OCI-M1 (cell line): ENCODE data around the gene CNGB1.
"Not testable (repeated sequence)": the region's sequence is repeated elsewhere in the genome, so short reads cannot be mapped to it uniquely, and the experiment has no call there.

Experiments
- DNase-seq: peaks from one replicate; lab custom pipeline; 2025; lab: John Stamatoyannopoulos, UW

The CNGB1 gene

GRCh38 chr16:57889111-57889510, 81.8 kb downstream of the CNGB1 start:
- no peak for DNase-seq

GRCh38 chr16:57888128-57888527, 82.8 kb downstream of the CNGB1 start:
- no peak for DNase-seq

GRCh38 chr16:57887711-57888110, 83.2 kb downstream of the CNGB1 start:
- no peak for DNase-seq

GRCh38 chr16:57886427-57886826, 84.5 kb downstream of the CNGB1 start:
- no peak for DNase-seq

GRCh38 chr16:57884655-57885133, 86.2 kb downstream of the CNGB1 start:
- no peak for DNase-seq

GRCh38 chr16:57883953-57884654, 86.8 kb downstream of the CNGB1 start:
- no peak for DNase-seq

GRCh38 chr16:57883480-57883879, 87.4 kb downstream of the CNGB1 start:
- DNase-seq = no peak

GRCh38 chr16:57882792-57883191, 88.1 kb downstream of the CNGB1 start:
- no peak for DNase-seq

GRCh38 chr16:57882206-57882605, 88.7 kb downstream of the CNGB1 start:
- DNase-seq = no peak

- DNase-seq = no peak
Measured at GRCh38 chr16:57878586-57878985, 92.3 kb downstream of the CNGB1 start.

GRCh38 chr16:57876210-57876609, 94.7 kb downstream of the CNGB1 start:
- DNase-seq = no peak

- peak; percentile 5 for DNase-seq
Measured at GRCh38 chr16:57875347-57875746, 95.6 kb downstream of the CNGB1 start.

- no peak for DNase-seq
Measured at GRCh38 chr16:57873218-57873617, 97.7 kb downstream of the CNGB1 start.

GRCh38 chr16:57872764-57873163, 98.2 kb downstream of the CNGB1 start:
- not testable (repeated sequence) for DNase-seq

GRCh38 chr16:57871456-57871855, 99.5 kb downstream of the CNGB1 start:
- no peak for DNase-seq

GRCh38 chr16:57870753-57871454, 100.0 kb downstream of the CNGB1 start:
- DNase-seq = no peak

- DNase-seq = no peak
Measured at GRCh38 chr16:57868913-57869520, 101.9 kb downstream of the CNGB1 start.

GRCh38 chr16:57867000-57867561, 103.8 kb downstream of the CNGB1 start:
- DNase-seq = no peak

- DNase-seq = no peak
Measured at GRCh38 chr16:57866529-57866918, 104.4 kb downstream of the CNGB1 start.

- DNase-seq = no peak
Measured at GRCh38 chr16:57865746-57866528, 105.0 kb downstream of the CNGB1 start.

- peak; percentile 59 for DNase-seq
Measured at GRCh38 chr16:57863434-57864160, 107.3 kb downstream of the CNGB1 start.
